GM20000 (cell line): ENCODE results near the gene PEA15.
A peak's percentile ranks its signal among the peaks of the same experiment; 100 is the strongest.

ENCODE experiments used
- DNase-seq: peaks from one replicate; pipeline ENCODE4 v3.0.0; 2012; ENCODE audit warnings: low spot score
- TF ChIP-seq, protein P1 (sequence below): IDR thresholded peaks from 2 replicates; pipeline ENCODE4 v1.5.1; 2012; ENCODE audit warnings: mild to moderate bottlenecking, control low read depth; ENCODE audit errors: extremely low read depth, missing control alignments

PEA15 gene

DNA sequence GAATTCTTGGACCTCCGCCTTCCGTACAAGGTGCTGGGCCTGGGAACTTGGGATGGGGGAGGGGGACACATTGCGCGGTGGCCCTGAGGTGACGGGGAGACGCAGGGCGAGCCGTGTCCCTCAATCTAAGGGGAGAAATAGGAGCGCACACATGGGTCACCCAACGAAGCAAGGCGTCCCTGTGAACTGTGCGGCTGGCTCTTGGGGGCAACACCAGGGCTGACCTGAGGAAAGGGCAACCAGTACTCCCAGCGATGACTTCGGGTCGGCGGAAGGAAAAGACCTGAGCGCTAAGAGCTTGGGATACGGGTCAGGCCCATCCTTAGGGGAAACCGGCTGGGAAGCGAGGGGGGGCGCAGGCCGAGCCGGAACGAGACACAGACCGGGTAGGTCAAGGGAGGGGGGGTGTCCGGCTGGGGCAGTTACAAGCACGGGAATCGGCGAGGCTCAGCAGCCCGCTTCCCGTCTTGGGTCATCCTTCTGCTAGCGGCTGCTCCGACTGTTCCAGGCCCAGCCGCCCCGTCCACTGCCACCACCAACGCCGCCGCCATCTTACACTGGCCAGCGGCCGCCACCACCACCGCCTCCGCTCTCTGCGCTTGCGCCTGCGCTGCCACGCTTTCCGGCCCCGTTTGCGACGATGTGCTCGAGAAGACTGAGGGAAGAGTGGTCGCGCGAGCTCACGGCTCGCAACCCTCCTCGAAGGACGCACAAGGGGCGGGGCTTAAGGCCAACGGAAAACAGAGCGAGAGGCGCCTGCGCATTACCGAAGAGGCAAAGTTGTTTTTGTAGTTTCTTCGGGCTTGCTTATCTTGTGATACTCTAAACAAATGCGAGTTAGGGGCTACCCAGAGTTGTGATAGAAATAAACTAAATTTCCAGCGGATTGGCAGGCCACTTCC, 57.0 kb downstream of the PEA15 start, which contains the start of gene DCAF8:
DCAF8 (minus strand) TSS at position 657 of the 902 bp plus-strand sequence. CDS start 18,541 bp downstream, outside the sequence.
- TF ChIP-seq, protein P1, sequence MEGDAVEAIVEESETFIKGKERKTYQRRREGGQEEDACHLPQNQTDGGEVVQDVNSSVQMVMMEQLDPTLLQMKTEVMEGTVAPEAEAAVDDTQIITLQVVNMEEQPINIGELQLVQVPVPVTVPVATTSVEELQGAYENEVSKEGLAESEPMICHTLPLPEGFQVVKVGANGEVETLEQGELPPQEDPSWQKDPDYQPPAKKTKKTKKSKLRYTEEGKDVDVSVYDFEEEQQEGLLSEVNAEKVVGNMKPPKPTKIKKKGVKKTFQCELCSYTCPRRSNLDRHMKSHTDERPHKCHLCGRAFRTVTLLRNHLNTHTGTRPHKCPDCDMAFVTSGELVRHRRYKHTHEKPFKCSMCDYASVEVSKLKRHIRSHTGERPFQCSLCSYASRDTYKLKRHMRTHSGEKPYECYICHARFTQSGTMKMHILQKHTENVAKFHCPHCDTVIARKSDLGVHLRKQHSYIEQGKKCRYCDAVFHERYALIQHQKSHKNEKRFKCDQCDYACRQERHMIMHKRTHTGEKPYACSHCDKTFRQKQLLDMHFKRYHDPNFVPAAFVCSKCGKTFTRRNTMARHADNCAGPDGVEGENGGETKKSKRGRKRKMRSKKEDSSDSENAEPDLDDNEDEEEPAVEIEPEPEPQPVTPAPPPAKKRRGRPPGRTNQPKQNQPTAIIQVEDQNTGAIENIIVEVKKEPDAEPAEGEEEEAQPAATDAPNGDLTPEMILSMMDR: no peak
- DNase-seq: peak; percentile 92

DNA sequence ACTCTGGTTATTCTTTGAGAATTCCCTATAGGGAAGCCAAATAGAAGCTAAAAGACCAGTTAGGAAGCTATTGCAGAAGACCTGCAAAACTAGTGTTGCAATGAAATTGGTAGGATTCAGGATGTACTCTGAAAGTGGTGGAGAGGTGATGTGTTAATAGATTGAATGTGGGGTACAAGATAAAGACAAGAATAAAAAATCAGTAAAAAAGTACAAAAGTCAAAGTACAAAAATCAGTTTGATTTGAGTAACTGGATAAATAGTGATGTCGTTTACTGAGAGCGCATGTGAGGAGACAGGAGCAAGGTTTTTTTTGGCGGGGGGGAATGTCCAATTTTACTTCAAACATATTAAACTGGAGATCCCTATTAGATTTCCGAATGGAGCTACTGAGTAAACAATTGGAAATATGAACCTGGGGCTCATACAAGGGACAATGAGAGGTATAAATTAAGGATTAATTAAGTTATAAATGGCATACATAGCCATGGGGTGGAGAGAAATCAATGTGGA, 59.7 kb downstream of the PEA15 start:
- TF ChIP-seq, protein P1: no peak
- no peak for DNase-seq
